GM23338 (cell line): ENCODE measurements around the gene LYSMD4.

Source experiments
- POLR2AphosphoS5 ChIP-seq: IDR thresholded peaks from 2 replicates; pipeline ENCODE4 v1.6.1; 2016; ENCODE audit warnings: antibody characterized with exemption, low read depth
- TF ChIP-seq, protein P1 (sequence below): IDR thresholded peaks from one replicate; pipeline ENCODE4 v1.6.1; 2018; ENCODE audit warnings: antibody characterized with exemption; ENCODE audit not compliant: unreplicated experiment
- TF ChIP-seq, protein P2 (sequence below), 2 experiments: fragments of 200-600 bp in 1 of 2; sonication (generic) in 1 of 2; conservative IDR thresholded peaks; 2 replicates each; pipeline versions ENCODE4 v1.5.1 to v1.6.1; 2016 to 2017; ENCODE audit warnings: antibody characterized with exemption in 2 of 2, low read depth in 2 of 2, mild to moderate bottlenecking in 2 of 2, moderate library complexity in 1 of 2

DNA sequence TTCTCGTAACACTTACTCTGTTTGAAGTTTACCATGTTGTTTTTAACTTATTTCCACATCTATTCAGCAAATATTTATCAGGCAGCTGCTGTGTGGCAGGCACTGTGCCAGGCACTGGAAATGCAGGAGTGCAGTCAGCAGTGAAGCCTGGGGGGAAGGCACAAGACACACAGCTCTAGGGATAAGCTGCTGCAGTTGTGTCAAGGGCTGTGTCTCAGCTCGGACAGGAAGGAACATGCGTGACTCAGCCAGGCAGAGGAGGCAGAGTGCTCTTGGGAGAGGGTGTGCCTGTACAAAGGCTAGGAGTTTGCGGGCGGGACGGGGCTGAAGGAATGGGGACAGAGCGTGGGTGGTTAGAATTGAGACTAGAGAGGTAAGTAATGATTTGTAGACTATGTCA, 24.7 kb downstream of the LYSMD4 start:
- no peak for TF ChIP-seq POLR2AphosphoS5
- TF ChIP-seq, protein P1, sequence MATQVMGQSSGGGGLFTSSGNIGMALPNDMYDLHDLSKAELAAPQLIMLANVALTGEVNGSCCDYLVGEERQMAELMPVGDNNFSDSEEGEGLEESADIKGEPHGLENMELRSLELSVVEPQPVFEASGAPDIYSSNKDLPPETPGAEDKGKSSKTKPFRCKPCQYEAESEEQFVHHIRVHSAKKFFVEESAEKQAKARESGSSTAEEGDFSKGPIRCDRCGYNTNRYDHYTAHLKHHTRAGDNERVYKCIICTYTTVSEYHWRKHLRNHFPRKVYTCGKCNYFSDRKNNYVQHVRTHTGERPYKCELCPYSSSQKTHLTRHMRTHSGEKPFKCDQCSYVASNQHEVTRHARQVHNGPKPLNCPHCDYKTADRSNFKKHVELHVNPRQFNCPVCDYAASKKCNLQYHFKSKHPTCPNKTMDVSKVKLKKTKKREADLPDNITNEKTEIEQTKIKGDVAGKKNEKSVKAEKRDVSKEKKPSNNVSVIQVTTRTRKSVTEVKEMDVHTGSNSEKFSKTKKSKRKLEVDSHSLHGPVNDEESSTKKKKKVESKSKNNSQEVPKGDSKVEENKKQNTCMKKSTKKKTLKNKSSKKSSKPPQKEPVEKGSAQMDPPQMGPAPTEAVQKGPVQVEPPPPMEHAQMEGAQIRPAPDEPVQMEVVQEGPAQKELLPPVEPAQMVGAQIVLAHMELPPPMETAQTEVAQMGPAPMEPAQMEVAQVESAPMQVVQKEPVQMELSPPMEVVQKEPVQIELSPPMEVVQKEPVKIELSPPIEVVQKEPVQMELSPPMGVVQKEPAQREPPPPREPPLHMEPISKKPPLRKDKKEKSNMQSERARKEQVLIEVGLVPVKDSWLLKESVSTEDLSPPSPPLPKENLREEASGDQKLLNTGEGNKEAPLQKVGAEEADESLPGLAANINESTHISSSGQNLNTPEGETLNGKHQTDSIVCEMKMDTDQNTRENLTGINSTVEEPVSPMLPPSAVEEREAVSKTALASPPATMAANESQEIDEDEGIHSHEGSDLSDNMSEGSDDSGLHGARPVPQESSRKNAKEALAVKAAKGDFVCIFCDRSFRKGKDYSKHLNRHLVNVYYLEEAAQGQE, result no peak
- TF ChIP-seq, protein P2, sequence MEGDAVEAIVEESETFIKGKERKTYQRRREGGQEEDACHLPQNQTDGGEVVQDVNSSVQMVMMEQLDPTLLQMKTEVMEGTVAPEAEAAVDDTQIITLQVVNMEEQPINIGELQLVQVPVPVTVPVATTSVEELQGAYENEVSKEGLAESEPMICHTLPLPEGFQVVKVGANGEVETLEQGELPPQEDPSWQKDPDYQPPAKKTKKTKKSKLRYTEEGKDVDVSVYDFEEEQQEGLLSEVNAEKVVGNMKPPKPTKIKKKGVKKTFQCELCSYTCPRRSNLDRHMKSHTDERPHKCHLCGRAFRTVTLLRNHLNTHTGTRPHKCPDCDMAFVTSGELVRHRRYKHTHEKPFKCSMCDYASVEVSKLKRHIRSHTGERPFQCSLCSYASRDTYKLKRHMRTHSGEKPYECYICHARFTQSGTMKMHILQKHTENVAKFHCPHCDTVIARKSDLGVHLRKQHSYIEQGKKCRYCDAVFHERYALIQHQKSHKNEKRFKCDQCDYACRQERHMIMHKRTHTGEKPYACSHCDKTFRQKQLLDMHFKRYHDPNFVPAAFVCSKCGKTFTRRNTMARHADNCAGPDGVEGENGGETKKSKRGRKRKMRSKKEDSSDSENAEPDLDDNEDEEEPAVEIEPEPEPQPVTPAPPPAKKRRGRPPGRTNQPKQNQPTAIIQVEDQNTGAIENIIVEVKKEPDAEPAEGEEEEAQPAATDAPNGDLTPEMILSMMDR (conservative IDR thresholded peaks at IDR 0.05; ENCODE audit: low read depth in 2 of 2), result no peak
